Neuronal stem cell (in vitro differentiated cells): ENCODE measurements around the gene NLGN1.

ENCODE experiments used
- DNase-seq: peaks from one replicate; pipeline ENCODE4 v3.0.0-alpha.2; 2013; ENCODE audit warnings: low spot score
- H2AFZ ChIP-seq: one replicate; pipeline ENCODE4 v1.6.1; 2013; ENCODE audit warnings: mild to moderate bottlenecking, low read length, inconsistent platforms
- H2AK5ac ChIP-seq: 2 replicates; pipeline ENCODE4 v1.6.1; 2013; ENCODE audit warnings: low read depth, mild to moderate bottlenecking, inconsistent platforms, low read length, moderate library complexity, mixed read lengths
- H2BK120ac ChIP-seq: 2 replicates; pipeline ENCODE4 v1.6.1; 2013; ENCODE audit warnings: low read depth, mild to moderate bottlenecking, inconsistent platforms, low read length, moderate library complexity, mixed read lengths
- H2BK12ac ChIP-seq: one replicate; pipeline ENCODE4 v1.6.1; 2013; ENCODE audit warnings: low read length, inconsistent platforms
- H2BK15ac ChIP-seq: 2 replicates; pipeline ENCODE4 v1.6.1; 2013; ENCODE audit warnings: mild to moderate bottlenecking, low read length, inconsistent platforms, mixed read lengths
- H2BK5ac ChIP-seq: one replicate; pipeline ENCODE4 v1.6.1; 2013; ENCODE audit warnings: inconsistent platforms, mild to moderate bottlenecking, low read length, moderate library complexity
- H3K14ac ChIP-seq: one replicate; pipeline ENCODE4 v1.6.1; 2013; ENCODE audit warnings: low read length, inconsistent platforms
- H3K18ac ChIP-seq: 2 replicates; pipeline ENCODE4 v1.6.1; 2013; ENCODE audit warnings: low read length, inconsistent platforms
- H3K23ac ChIP-seq: 2 replicates; pipeline ENCODE4 v1.6.1; 2013; ENCODE audit warnings: low read depth, mild to moderate bottlenecking, mixed read lengths, low read length, inconsistent platforms; ENCODE audit not compliant: poor library complexity
- H3K27ac ChIP-seq: replicated peaks from 3 replicates; pipeline ENCODE4 v1.5.1; 2013; ENCODE audit warnings: low read length, inconsistent platforms
- H3K27me3 ChIP-seq, 3 experiments: 2 replicates each; pipeline ENCODE4 v1.6.1; 2013; ENCODE audit warnings: low read length in 3 of 3, mild to moderate bottlenecking in 2 of 3, inconsistent platforms in 1 of 3, low read depth in 1 of 3, mixed read lengths in 1 of 3, moderate library complexity in 1 of 3; ENCODE audit not compliant: control insufficient read depth in 3 of 3, insufficient read depth in 3 of 3
- H3K36me3 ChIP-seq, 2 donors: replicated peaks in 1 of 2; 2 replicates each; pipeline ENCODE4 v1.6.1; 2013; ENCODE audit warnings: low read length in 2 of 2; ENCODE audit not compliant: control insufficient read depth in 2 of 2, insufficient read depth in 2 of 2
- H3K4ac ChIP-seq: 2 replicates; pipeline ENCODE4 v1.6.1; 2013; ENCODE audit warnings: inconsistent platforms, mild to moderate bottlenecking, low read length, moderate library complexity
- H3K4me1 ChIP-seq, 2 donors: 1 replicate in 1 of 2; 2 replicates in 1 of 2; pipeline ENCODE4 v1.6.1; 2013; ENCODE audit warnings: low read length in 2 of 2, low read depth in 1 of 2; ENCODE audit not compliant: control insufficient read depth in 2 of 2, insufficient read depth in 1 of 2
- H3K4me2 ChIP-seq: one replicate; pipeline ENCODE4 v1.6.1; 2013; ENCODE audit warnings: mild to moderate bottlenecking, low read length, inconsistent platforms; ENCODE audit not compliant: insufficient read depth, poor library complexity, severe bottlenecking
- H3K4me3 ChIP-seq, 2 donors: 2 replicates each; pipeline ENCODE4 v1.5.1; 2013; ENCODE audit warnings: low read length in 2 of 2, mild to moderate bottlenecking in 2 of 2, inconsistent platforms in 1 of 2, moderate library complexity in 1 of 2
- H3K79me1 ChIP-seq: one replicate; pipeline ENCODE4 v1.6.1; 2013; ENCODE audit warnings: low read depth, mild to moderate bottlenecking, inconsistent platforms, low read length, moderate library complexity
- H3K9ac ChIP-seq: one replicate; pipeline ENCODE4 v1.6.1; 2013; ENCODE audit warnings: mild to moderate bottlenecking, low read depth, low read length, inconsistent platforms; ENCODE audit not compliant: poor library complexity
- H3K9me3 ChIP-seq, 2 donors: replicated peaks in 1 of 2; 2 replicates each; pipeline versions ENCODE3 to v1.6.1; 2013; ENCODE audit warnings: low read length in 2 of 2, mild to moderate bottlenecking in 2 of 2, inconsistent platforms in 1 of 2, low read depth in 1 of 2, mixed read lengths in 1 of 2, moderate library complexity in 1 of 2; ENCODE audit not compliant: control insufficient read depth in 2 of 2, insufficient read depth in 1 of 2
- H4K8ac ChIP-seq: one replicate; pipeline ENCODE4 v1.6.1; 2013; ENCODE audit warnings: low read depth, mild to moderate bottlenecking, inconsistent platforms, low read length, moderate library complexity
- H4K91ac ChIP-seq: one replicate; pipeline ENCODE4 v1.6.1; 2013; ENCODE audit warnings: low read length, low read depth, mild to moderate bottlenecking, inconsistent platforms; ENCODE audit not compliant: poor library complexity
- WGBS, 2 donors: extraction: QIAGEN DNeasy Blood & Tissue Kit; methylation state at CpG; one replicate each; pipeline ENCODE4 v1.1.7; 2013; ENCODE audit warnings: missing lambda C conversion rate in 2 of 2, mixed read lengths in 1 of 2; ENCODE audit not compliant: insufficient read length in 2 of 2, insufficient replicate concordance in 1 of 2; ENCODE audit errors: extremely low coverage in 2 of 2; 5-methylcytosine and 5-hydroxymethylcytosine counted together

The NLGN1 gene

GRCh38 chr3:174111776-174112175, 714.2 kb downstream of the NLGN1 start:
- Histone ChIP-seq H2AFZ (no peak overlapping the region), H3K27ac (no peak overlapping the region), H3K4me2 (no peak overlapping the region), H4K91ac (no peak overlapping the region), H3K79me1 (no peaks in the 10 kb centered on the region), H3K18ac (no peak overlapping the region), H3K9ac (no peak overlapping the region), H3K4ac (no peak overlapping the region), H2AK5ac (no peak overlapping the region), H2BK15ac (no peak overlapping the region), H3K9me3 (no peaks in the 10 kb centered on the region), H3K27me3 (no peaks in the 10 kb centered on the region), H3K23ac (no peak overlapping the region), H3K36me3 (no peaks in the 10 kb centered on the region), H2BK5ac (no peak overlapping the region), H3K14ac (no peak overlapping the region), H2BK12ac (no peak overlapping the region), H2BK120ac (no peak overlapping the region), H3K4me3 (no peak overlapping the region), H3K4me1 (no peaks in the 10 kb centered on the region), H4K8ac (no peak overlapping the region)
- no peak for DNase-seq
- no CpG with 5 or more reads among the region's 2 CpGs for WGBS, 2 donors

GRCh38 chr3:174116421-174116820, 718.9 kb downstream of the NLGN1 start:
- H2AK5ac ChIP-seq = no peak overlapping the region
- H2BK12ac ChIP-seq = no peak overlapping the region
- no peak for DNase-seq
- no peak overlapping the region for H3K18ac ChIP-seq
- no peak overlapping the region for H3K4ac ChIP-seq
- H3K36me3 ChIP-seq = no peaks in the 10 kb centered on the region
- H3K9me3 ChIP-seq = no peaks in the 10 kb centered on the region
- no peak overlapping the region for H3K14ac ChIP-seq
- no CpG with 5 or more reads among the region's 4 CpGs for WGBS, 2 donors
- H3K79me1 ChIP-seq = no peaks in the 10 kb centered on the region
- peaks cover 0 to 8% (median 0%) of the 10 kb centered on the region in 3 experiments for H3K27me3 ChIP-seq
- no peak overlapping the region for H4K8ac ChIP-seq
- no peak overlapping the region for H2AFZ ChIP-seq
- H3K4me2 ChIP-seq = no peak overlapping the region
- no peak overlapping the region for H2BK5ac ChIP-seq
- H3K4me1 ChIP-seq = peaks cover 0 to 6% of the 10 kb centered on the region in 2 donors
- no peak overlapping the region for H3K27ac ChIP-seq
- no peak overlapping the region for H3K4me3 ChIP-seq
- H4K91ac ChIP-seq = no peak overlapping the region
- no peak overlapping the region for H2BK15ac ChIP-seq
- no peak overlapping the region for H3K23ac ChIP-seq
- H2BK120ac ChIP-seq = no peak overlapping the region
- no peak overlapping the region for H3K9ac ChIP-seq

- Histone ChIP-seq H3K18ac (no peak overlapping the region), H3K36me3 (no peaks in the 10 kb centered on the region), H2BK12ac (no peak overlapping the region), H3K14ac (no peak overlapping the region), H4K91ac (no peak overlapping the region), H2AFZ (no peak overlapping the region), H3K23ac (no peak overlapping the region), H3K4me3 (no peak overlapping the region), H3K79me1 (no peaks in the 10 kb centered on the region), H2BK5ac (no peak overlapping the region), H4K8ac (no peak overlapping the region), H2AK5ac (no peak overlapping the region), H3K4ac (no peak overlapping the region), H3K27me3 (peaks cover 0 to 23% (median 0%) of the 10 kb centered on the region in 3 experiments), H3K9ac (no peak overlapping the region), H2BK120ac (no peak overlapping the region), H3K4me2 (no peak overlapping the region), H3K9me3 (no peaks in the 10 kb centered on the region), H3K27ac (no peak overlapping the region), H3K4me1 (peaks cover 0 to 6% of the 10 kb centered on the region in 2 donors), H2BK15ac (no peak overlapping the region)
- no peak for DNase-seq
Observed at GRCh38 chr3:174120997-174121396, 723.5 kb downstream of the NLGN1 start.

- Histone ChIP-seq H3K36me3 (no peaks in the 10 kb centered on the region), H3K4ac (no peak overlapping the region), H4K91ac (no peak overlapping the region), H2BK12ac (no peak overlapping the region), H3K14ac (no peak overlapping the region), H3K27ac (no peak overlapping the region), H4K8ac (no peak overlapping the region), H3K27me3 (peaks cover 0 to 23% (median 0%) of the 10 kb centered on the region in 3 experiments), H2AK5ac (no peak overlapping the region), H3K79me1 (no peaks in the 10 kb centered on the region), H2BK15ac (no peak overlapping the region), H2AFZ (no peak overlapping the region), H3K9me3 (no peaks in the 10 kb centered on the region), H3K4me1 (peaks cover 0 to 6% of the 10 kb centered on the region in 2 donors), H2BK120ac (no peak overlapping the region), H3K23ac (no peak overlapping the region), H3K4me3 (no peak overlapping the region), H3K18ac (no peak overlapping the region), H3K4me2 (no peak overlapping the region), H3K9ac (no peak overlapping the region), H2BK5ac (no peak overlapping the region)
- DNase-seq = no peak
- WGBS, 2 donors = no CpG with 5 or more reads among the region's 2 CpGs
Observed at GRCh38 chr3:174122411-174122810, 724.9 kb downstream of the NLGN1 start.
